OCI-M1 (cell line): ENCODE data around the gene MXD3.
"Not testable (repeated sequence)": the region's sequence is repeated elsewhere in the genome, so short reads cannot be mapped to it uniquely, and the experiment has no call there.

ENCODE experiments used
- DNase-seq: peaks from one replicate; lab custom pipeline; 2025; lab: John Stamatoyannopoulos, UW

MXD3 gene

DNA sequence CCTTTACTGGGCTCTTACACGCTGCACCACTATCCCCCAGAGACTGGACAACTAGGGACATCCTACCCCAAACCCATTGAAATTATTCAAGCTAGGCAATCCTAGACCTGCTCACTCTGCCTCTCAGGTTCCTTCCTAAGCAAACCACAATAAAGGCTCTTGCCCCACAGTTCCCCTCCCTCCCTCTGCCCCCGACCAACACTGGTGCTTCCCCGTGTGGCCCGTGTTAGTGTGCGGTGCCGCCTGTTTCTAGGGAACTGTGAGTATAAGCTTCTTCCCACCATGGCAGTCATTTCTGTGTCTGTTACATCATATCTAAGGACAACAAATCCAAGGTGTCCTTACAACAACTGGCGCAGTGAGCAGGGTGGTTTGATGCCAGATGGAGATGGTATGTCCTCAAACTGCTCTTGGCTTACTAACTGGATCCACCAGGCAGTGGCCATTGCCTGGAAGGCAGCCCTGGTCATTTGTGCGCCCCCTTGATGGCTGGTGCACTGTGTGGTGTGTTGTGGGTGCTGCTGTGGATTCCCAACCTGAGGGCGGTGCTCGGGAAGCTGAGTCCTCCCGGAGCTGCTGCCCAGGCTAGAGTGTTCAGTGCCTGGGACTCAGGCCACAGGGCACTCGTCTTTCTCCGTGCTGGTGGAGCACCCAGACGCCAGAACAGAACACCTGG lies 8.4 kb upstream of the MXD3 start:
- no peak for DNase-seq

DNA sequence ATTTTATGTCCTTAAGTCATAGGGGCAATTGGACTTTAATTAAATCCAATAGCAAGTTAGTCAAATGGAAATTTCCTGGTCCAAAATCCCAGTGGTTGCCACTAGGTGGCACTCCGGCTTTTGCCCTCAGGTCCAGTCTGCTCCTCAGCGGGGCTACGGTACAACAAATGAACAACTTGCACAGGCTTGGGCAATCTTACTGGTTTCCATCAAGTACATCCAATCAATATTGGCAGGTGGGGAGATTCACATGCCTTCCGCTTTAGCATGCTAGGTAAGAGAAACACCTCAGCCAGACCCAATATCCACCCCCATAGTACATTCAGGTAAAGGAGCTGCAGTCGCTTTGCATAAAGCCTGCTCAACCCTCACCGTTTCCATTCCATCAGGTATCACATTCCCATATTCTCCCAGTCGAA lies 6.3 kb upstream of the MXD3 start:
- DNase-seq, result peak; percentile 88

DNA sequence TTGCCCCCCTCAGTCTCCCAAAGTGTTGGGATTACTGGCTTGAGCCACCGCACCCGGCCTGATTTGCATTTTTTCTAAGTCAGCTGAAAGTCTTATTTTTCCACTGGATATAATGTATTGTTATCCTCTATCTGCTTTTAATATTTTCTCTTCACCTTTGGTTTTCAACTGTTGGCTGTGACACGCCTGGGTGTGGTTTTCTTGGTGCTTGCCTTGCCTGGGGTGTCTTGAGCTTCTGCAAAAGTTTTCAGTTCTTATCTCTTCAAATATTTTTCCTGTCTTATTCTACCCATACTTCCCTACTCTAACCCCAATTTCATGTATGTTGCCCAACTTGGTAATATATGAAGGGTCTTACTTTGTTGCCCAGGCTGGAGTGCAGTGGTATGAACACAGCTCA lies 4.3 kb upstream of the MXD3 start:
- DNase-seq, result no peak

DNA sequence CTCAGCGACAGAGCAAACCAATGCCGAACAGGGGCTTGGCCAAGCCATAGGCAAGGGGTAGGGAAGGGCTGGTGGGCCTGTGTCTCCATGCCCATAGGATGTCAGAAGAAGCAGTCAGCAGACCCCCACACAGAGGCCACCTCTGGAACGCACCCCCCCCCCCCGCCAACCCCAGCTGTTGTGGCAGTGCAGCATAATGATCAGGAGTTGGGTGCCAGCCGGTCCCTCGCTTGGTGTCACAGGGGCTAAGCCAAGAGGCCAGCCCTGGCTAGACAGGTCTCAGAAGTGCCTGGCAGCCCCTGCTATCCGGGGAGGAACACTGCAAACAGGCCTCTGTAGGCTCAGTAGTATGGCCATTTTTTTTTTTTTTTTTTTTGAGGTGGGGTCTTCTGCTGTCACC lies 3.7 kb upstream of the MXD3 start:
- DNase-seq, result no peak

DNA sequence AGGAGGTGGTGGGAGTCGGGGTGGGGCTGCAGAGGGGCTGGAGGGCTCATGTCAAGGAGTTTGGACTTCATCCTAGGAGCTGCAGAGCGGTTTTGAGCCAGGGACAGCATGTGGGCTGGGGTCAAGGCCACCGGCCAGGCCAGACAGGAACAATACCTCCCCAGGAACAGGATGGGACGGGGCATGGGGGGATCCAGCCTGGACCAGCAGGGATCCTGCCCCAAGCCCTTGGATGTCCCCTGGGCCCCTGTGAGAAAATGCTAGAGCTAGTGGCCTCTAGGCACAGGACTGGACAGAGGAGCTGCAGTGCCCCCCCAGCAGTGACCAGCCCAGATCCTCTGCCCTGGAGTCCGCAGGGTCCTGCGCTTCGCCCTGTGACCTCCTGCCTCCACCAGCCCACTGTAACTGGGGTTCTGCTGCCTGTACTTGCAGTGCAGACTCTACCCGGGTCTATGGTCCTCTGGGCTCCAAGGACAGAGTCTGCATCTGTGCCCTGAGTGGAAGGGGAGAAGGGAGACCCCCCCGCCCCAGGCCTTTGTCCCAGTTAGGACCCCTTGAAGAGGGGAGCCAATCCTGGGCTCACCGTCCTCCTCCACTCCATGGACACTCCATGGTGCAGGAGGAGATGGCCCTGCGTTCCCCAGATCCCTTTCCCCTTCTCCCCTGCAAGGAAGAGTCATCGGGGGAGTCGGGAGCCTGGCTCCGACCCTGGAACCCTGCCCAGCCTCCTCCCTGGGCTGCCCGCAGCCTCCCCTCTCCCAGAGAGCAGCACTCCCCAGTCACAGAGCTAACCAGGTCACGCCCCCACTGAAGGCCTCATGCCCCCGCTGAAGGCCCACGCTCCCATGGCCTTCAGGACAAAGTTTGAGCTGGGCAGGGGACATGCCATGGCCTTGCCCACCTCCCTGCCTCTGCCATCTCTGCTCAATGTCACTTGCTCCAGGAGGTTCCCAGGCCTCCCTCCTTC lies 3.0 kb upstream of the MXD3 start:
- DNase-seq, result no peak

DNA sequence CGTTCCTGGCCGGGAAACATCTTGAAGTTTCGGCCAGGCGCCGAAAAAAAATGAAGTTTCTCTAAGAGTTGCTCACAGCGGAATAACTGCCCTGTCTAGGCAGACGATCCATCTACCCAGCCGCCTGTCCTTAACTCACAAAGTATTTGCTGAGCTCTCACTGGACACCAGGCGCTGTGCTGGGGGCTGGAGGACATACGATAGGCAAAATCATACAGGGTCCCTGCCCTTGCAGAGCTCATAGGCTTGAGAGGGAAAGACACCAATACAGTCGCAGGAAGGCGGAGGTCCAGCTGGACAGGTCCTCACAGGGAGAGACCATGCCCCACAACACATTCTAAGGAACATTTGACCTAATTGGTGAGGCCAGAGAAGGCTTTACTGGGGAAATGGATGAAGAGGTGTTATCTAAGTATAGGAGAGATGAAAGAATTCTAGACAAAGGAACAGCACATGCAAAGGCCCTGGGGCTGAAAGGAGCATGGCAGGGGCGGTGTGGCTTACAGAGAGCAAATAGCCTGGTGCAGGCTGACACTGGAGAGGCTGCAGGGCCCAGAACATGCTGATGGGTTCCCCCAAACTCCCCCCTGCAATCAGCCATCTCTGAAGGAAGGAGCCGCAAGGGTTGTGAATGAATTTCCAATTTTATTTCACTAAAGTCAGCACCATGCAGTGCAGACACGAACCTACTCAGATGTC lies 2.0 kb upstream of the MXD3 start:
- DNase-seq, result no peak

DNA sequence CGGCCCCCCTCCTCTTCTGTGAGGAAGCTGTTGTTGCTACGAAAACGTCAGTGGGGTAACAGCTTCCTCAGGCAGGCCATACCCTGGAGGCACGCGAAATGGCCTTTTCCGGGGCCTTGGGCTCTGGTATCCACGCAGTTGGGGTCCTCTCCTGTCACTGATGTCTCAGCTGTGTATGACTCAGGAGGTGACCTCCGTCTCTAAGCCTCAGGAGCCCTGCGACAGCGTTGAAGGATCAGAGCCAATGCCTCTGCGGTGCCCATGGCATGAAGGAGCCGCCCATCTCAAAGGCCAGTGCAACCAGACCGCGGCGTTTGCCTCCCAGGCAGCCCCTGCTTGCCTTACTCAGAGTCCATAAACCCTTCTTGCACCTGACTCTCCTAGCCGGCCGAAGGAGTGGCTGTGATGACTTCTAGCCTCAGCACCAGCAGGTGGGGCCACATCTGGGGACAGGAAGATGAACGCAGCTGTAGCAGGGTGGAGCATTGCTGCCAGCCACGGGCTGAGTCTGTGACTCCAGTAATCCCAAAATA lies 1.0 kb upstream of the MXD3 start:
- peak; percentile 81 for DNase-seq

DNA sequence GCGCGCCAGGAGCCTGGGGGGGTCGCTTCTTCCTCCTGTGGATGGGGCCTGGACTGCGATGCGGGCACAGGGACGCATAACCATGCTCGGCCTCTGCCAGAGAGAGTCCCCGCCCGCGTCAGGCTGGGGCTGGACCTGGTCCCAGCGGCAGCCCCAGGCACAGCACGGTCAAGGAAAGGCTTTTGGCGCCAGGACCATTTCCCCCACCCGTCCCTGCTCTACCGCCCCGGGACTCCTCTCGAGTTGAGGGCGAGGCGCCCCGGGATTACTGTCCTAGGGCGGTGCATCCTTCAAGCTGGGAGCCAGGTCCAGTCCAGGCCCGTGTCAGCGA lies 341 bp downstream of the MXD3 start:
- DNase-seq, result peak; percentile 52

DNA sequence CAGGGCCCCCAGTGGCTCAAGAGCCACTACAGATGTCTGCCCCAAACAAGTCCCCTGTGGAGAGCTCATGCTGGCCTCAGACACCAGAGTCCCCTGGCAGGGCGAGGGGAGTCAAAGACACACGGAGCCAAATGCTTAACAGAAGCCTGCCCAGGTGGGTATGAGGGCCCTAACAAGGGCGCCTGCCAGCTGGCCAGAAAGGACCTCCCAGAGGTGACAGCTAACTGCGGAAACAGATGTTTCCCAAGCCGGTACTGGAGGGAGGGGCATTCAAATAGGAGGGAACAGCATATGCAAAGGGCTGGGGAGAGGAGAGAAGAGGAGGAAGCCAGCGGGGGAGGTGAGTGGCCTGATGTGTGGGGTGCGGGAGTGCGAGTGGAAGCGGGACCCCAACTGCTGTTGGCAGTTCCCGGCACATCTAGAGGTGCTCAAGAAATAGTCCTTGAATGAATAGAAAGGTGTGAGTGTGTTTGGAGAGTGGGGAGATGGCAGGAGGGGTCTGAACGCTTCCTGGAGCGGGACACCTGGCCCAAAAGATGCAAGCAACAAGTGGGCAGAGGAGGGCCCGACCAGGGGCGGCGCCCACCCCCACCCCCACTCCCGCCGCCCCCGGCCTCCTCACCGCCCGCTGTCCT lies 824 bp downstream of the MXD3 start:
- no peak for DNase-seq

DNA sequence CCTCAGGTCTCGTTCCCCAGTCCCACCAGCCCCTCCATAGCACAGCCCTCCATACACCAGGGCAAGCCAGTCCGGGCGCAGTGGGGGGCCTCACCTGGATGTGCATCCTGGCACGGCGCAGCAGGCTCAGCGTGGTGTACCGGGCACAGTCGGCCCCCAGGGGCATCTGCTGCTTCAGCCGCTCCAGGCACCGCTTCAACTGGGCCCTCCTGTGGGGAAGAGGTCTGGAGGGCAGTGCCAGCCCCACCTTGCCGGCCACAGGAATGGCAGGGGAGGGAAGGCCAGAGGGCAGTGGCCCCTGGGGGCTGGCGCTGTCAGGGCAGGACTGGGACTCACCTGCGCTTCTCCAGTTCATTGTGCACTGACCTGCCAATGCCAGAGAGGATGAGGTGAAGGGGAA lies 1.4 kb downstream of the MXD3 start:
- no peak for DNase-seq

DNA sequence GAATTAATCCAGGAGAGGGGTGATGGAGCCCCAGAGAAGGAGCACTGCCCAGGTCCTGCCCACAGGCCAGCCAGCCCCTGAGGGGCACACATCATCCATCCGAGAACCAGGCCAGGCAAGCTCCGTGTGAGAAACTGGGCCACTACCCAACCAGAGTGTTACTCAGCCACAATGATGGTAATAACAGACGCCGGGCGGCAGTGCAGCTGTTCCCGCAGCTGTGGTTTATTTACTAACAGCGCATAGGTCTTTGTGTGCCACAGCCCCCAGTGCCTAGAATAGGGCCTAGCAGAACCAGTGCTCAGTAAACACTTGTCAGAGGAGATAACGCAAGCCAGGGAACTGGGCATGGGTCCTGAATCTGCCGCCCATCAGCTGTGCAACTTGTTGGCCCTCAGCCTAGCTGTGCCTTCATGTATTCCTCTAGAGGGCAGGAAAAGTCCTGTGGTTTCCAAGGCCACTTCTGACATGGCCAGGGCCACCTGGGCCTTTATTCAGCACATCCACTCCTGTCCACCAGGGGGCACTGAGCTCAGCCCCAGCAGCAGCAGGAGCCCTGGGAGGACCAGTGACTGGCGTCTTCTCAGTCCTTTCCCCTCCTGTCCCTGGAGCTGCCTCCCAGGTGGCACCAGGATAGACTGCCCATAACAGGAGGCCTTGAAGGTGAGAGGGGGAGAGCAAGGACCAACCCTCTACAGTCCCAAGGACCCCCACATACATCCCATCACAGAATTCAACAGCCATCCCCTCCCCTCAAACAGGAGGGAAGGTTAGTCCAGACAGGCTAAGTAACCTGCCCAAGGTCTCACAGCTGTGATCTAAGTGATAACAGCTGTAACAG lies 2.1 kb downstream of the MXD3 start:
- peak; percentile 87 for DNase-seq

DNA sequence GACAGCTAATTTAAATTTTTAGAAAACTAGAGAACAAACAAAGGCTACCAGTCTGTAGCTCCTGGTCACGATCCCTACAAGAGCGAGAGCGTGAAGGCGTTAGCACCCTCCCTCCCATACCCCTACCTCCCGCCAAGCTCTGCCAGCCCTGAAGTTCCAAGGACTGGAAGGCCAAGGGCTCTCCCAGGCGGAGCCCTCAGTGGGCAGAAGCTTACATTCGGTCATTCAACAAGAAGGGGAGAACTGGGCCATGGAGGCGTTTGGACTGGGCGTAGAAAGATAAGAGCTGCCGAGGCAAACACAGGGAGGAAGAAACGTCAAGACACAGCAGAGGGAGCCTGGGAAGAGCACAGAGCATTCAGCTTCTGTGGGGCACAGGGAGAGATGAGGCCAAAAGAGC lies 3.0 kb downstream of the MXD3 start:
- no peak for DNase-seq

DNA sequence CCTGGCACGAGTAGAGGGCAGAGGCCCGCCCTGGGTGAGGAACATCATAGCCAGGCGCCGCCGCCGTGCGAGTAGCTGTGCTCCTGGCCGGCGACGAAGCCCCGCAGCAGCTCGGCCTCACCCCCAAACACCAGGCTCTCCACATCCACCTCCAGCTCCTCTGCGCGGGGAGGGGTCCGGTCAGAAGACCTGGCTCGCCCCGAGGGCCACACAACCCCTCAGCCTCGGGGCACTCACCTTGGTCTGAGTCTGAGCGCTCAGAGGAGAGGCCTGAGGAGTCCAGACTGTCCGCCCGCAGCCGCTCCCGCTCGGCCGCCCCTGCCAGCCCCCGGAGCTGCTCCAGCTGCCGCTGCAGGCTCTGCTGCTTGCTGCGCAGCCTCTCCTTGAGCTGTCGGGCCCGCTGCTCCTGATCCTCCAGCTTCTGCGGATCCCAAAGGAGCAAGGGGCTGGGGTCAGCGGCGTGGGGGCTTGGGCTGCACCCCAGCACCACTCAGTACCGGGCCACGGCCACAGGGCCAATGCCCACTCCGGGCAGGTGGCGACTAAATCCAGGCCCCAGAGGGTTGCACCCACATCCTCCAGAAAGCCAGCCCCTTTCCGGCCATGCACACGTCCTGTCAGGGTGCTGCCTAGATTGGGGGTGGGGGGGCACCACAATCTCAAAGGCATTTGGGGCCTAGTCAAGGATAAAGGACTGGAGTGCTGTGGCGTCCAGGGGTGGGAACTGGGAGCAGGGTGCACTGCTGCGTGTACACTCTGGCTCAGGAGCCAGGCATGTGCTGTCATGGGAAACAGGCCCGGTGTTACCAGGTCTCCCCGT lies 3.9 kb downstream of the MXD3 start:
- no peak for DNase-seq

DNA sequence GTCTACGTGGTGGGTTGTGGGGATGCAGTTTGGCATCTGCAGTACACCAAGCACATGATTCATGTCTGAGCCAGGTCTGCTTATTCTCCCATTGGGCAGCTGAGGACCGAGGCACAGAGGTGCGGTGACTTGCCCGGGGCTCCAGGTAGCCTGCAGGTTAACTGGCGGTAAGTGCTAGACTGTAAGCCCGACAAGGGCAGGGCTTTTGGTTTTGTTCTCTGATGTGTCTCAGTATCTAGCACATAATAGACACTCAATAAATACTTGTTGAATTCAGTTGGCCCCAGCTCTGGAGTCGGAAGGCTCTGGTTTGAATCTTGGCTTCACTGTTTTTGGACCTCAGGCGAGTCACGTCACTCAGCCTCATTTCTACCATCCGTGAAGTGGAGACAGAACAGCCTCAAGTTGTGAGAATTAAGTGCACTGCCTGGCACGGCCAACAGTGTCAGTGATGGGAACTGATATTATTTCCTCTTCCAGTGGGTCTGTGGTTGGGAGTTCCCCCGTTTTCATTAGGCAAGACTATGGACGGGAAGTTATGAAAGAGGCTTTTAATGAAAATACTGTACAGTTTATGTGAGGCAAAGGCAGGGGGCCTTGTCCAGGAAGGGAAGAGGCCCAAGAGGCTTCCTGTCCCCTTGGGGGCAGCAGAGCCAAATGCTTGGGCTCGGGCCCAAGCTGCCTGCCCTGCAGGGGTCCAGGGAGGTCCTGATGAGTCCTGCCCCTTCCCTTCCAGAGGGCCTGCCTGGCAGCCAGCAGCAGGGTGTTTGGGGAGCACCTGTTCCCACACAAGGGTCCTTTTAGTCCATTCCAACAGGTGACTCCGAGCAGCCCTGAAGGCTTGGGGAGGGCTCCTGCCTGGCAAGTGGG lies 4.8 kb downstream of the MXD3 start:
- no peak for DNase-seq

DNA sequence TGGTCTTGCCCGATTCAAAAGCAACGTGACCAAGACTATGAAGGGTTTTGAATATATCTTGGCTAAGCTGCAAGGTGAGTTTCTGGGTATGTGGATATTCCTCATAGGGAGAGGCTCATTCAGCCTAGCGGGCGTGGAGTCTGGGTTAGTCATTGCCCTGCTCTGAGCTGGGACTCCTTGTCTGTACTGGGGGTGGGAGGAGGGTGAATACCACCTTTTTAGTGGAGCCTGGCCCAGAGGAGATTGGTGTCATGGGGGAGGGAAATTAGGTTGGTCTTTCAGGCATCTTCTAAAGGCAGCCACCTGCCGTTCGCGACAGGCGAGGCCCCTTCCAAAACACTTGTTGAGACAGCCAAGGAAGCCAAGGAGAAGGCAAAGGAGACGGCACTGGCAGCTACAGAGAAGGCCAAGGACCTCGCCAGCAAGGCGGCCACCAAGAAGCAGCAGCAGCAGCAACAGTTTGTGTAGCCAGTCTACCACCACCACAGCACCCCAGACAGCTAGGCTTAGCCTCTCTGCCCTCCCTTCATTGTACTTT lies 5.5 kb downstream of the MXD3 start:
- DNase-seq, result not testable (repeated sequence)

DNA sequence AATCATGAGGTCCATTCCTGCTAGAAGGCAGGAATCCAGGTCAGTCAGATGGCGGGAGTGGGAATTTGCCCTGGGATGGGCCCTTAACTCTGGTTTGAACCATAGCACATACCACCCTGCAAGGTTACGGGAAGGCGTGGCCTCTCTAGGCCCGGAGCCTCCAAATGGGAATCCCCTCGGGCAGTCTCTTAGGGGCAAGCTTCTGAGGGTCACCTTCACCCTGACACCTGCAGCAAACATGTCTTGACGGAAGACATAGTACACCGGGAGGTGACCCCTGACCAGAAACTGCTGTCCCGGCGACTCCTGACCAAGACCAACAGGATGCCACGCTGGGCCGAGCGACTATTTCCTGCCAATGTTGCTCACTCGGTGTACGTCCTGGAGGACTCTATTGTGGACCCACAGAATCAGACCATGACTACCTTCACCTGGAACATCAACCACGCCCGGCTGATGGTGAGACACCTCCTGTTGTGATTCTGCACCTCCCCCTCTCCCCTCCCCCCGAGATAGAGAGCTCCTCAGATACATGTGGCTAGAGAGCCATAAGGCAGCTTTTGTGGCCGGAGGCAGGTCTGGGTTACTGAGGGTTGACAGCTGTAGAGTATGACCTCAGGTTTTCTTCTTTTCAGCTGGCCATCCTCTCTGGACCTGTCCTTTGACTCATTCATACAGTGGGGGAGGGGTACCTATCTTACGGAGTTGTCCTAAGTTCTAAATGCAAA lies 7.1 kb downstream of the MXD3 start:
- peak; percentile 42 for DNase-seq

DNA sequence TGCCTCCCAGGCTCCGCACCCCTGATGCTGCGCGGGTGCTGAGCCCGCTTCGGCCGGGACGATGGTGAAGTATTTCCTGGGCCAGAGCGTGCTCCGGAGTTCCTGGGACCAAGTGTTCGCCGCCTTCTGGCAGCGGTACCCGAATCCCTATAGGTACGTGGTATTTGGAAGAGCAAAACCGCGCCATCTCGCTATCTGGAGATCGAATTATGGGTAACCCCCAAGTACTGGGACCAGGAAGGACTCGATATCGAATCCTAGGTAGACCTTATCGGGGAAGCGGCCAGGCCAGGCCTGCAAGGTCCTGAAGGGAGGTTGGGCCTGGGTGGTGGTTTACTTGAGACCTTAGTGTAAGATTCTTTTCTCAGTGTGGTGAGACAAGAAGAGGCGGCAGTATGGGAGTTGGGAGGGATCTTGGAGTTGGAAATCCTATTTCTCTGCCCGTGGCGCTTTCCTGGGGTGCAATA lies 7.7 kb downstream of the MXD3 start:
- peak; percentile 60 for DNase-seq
